HUES6 (cell line): ENCODE measurements around the gene CLHC1.
"Not testable (repeated sequence)": the region's sequence is repeated elsewhere in the genome, so short reads cannot be mapped to it uniquely, and the experiment has no call there.

ENCODE experiments used
- H3K27ac ChIP-seq: 2 replicates; pipeline ENCODE4 v1.7.0; 2013; ENCODE audit warnings: low read depth, mild to moderate bottlenecking, low read length, inconsistent platforms
- H3K27me3 ChIP-seq: 2 replicates; pipeline ENCODE4 v1.6.1; 2013; ENCODE audit warnings: low read length; ENCODE audit not compliant: control insufficient read depth, insufficient read depth
- H3K36me3 ChIP-seq: 2 replicates; pipeline ENCODE4 v1.6.1; 2013; ENCODE audit warnings: low read length; ENCODE audit not compliant: control insufficient read depth, insufficient read depth
- H3K4me1 ChIP-seq: 2 replicates; pipeline ENCODE4 v1.6.1; 2013; ENCODE audit warnings: low read length; ENCODE audit not compliant: control insufficient read depth, insufficient read depth
- H3K4me3 ChIP-seq: 2 replicates; pipeline ENCODE4 v1.5.1; 2013; ENCODE audit warnings: low read depth, low read length
- H3K9ac ChIP-seq: one replicate; pipeline ENCODE4 v1.6.1; 2013; ENCODE audit warnings: mild to moderate bottlenecking, low read length
- H3K9me3 ChIP-seq: 2 replicates; pipeline ENCODE4 v1.6.1; 2013; ENCODE audit warnings: low read depth, low read length; ENCODE audit not compliant: control insufficient read depth, insufficient read depth

CLHC1 gene

GRCh38 chr2:55147531-55147930, 84.6 kb downstream of the CLHC1 start:
- Histone ChIP-seq H3K36me3 (no peaks in the 10 kb centered on the region), H3K9me3 (no peaks in the 10 kb centered on the region), H3K9ac (no peak overlapping the region), H3K4me1 (no peaks in the 10 kb centered on the region), H3K27me3 (no peaks in the 10 kb centered on the region), H3K27ac (no peak overlapping the region), H3K4me3 (no peak overlapping the region)

- Histone ChIP-seq H3K4me1 (no peaks in the 10 kb centered on the region), H3K9ac (no peak overlapping the region), H3K27me3 (no peaks in the 10 kb centered on the region), H3K27ac (no peak overlapping the region), H3K36me3 (no peaks in the 10 kb centered on the region), H3K9me3 (no peaks in the 10 kb centered on the region), H3K4me3 (no peak overlapping the region)
Observed at GRCh38 chr2:55147041-55147440, 85.1 kb downstream of the CLHC1 start.

- no peak overlapping the region for H3K9ac ChIP-seq
- H3K4me3 ChIP-seq, result no peak overlapping the region
- H3K36me3 ChIP-seq, result no peaks in the 10 kb centered on the region
- H3K27me3 ChIP-seq, result no peaks in the 10 kb centered on the region
- no peak overlapping the region for H3K27ac ChIP-seq
- no peaks in the 10 kb centered on the region for H3K9me3 ChIP-seq
- H3K4me1 ChIP-seq, result no peaks in the 10 kb centered on the region
Observed at GRCh38 chr2:55146263-55146662, 85.8 kb downstream of the CLHC1 start.

- no peak overlapping the region for H3K27ac ChIP-seq
- no peaks in the 10 kb centered on the region for H3K36me3 ChIP-seq
- H3K9me3 ChIP-seq, result no peaks in the 10 kb centered on the region
- H3K27me3 ChIP-seq, result no peaks in the 10 kb centered on the region
- H3K4me1 ChIP-seq, result no peaks in the 10 kb centered on the region
- no peak overlapping the region for H3K9ac ChIP-seq
- no peak overlapping the region for H3K4me3 ChIP-seq
Observed at GRCh38 chr2:55144922-55145820, 86.9 kb downstream of the CLHC1 start.

- H3K4me1 ChIP-seq, H3K36me3 ChIP-seq, H3K27ac ChIP-seq, H3K9ac ChIP-seq, H3K9me3 ChIP-seq, H3K27me3 ChIP-seq, H3K4me3 ChIP-seq: not testable (repeated sequence)
Observed at GRCh38 chr2:55143706-55144105, 88.4 kb downstream of the CLHC1 start.

GRCh38 chr2:55142518-55142917, 89.6 kb downstream of the CLHC1 start:
- Histone ChIP-seq H3K4me1 (peaks cover 13% of the 10 kb centered on the region), H3K36me3 (no peaks in the 10 kb centered on the region), H3K9me3 (no peaks in the 10 kb centered on the region), H3K9ac (no peak overlapping the region), H3K27ac (no peak overlapping the region), H3K27me3 (no peaks in the 10 kb centered on the region), H3K4me3 (no peak overlapping the region)

- Histone ChIP-seq H3K9me3 (no peaks in the 10 kb centered on the region), H3K27me3 (no peaks in the 10 kb centered on the region), H3K4me1 (peaks cover 20% of the 10 kb centered on the region), H3K27ac (no peak overlapping the region), H3K36me3 (no peaks in the 10 kb centered on the region), H3K9ac (no peak overlapping the region), H3K4me3 (no peak overlapping the region)
Observed at GRCh38 chr2:55141572-55142413, 90.3 kb downstream of the CLHC1 start.

GRCh38 chr2:55140316-55141219, 91.5 kb downstream of the CLHC1 start:
- Histone ChIP-seq H3K36me3 (no peaks in the 10 kb centered on the region), H3K27me3 (no peaks in the 10 kb centered on the region), H3K9me3 (no peaks in the 10 kb centered on the region), H3K9ac (no peak overlapping the region), H3K4me3 (no peak overlapping the region), H3K4me1 (peaks cover 29% of the 10 kb centered on the region), H3K27ac (no peak overlapping the region)

GRCh38 chr2:55139305-55139704, 92.8 kb downstream of the CLHC1 start:
- H3K9me3 ChIP-seq, result no peaks in the 10 kb centered on the region
- no peak overlapping the region for H3K9ac ChIP-seq
- H3K27me3 ChIP-seq, result no peaks in the 10 kb centered on the region

GRCh38 chr2:55138882-55139229, 93.2 kb downstream of the CLHC1 start:
- H3K27me3 ChIP-seq, result no peaks in the 10 kb centered on the region
- H3K9me3 ChIP-seq, result no peaks in the 10 kb centered on the region
- no peak overlapping the region for H3K4me3 ChIP-seq
- H3K36me3 ChIP-seq, result no peaks in the 10 kb centered on the region
- no peak overlapping the region for H3K9ac ChIP-seq
- H3K4me1 ChIP-seq, result peaks cover 38% of the 10 kb centered on the region
- H3K27ac ChIP-seq, result no peak overlapping the region

More at GRCh38 chr2:55139305-55139704, 92.8 kb downstream of the CLHC1 start:
- Histone ChIP-seq H3K36me3 (no peaks in the 10 kb centered on the region), H3K27ac (no peak overlapping the region), H3K4me3 (no peak overlapping the region), H3K4me1 (peaks cover 34% of the 10 kb centered on the region)
